Ishikawa (cell line): ENCODE data around the gene CDYL2.

Experiments used
- CEBPB ChIP-seq: IDR thresholded peaks from 2 replicates; pipeline ENCODE4 v1.6.1; 2012
- EGR1 ChIP-seq: IDR thresholded peaks from 2 replicates; pipeline ENCODE4 v1.6.1; 2012
- EP300 ChIP-seq: IDR thresholded peaks from 2 replicates; pipeline ENCODE4 v1.6.1; 2012; ENCODE audit warnings: borderline replicate concordance
- FOXM1 ChIP-seq: IDR thresholded peaks from 2 replicates; pipeline ENCODE4 v1.6.1; 2012; ENCODE audit warnings: low read depth, borderline replicate concordance
- MAX ChIP-seq: IDR thresholded peaks from 2 replicates; pipeline ENCODE4 v1.6.1; 2012
- NFIC ChIP-seq: IDR thresholded peaks from 2 replicates; pipeline ENCODE4 v1.6.1; 2012
- REST ChIP-seq: IDR thresholded peaks from 2 replicates; pipeline ENCODE4 v1.6.1; 2012; ENCODE audit warnings: low read depth, mild to moderate bottlenecking
- TAF1 ChIP-seq: IDR thresholded peaks from 2 replicates; pipeline ENCODE4 v1.6.1; 2012; ENCODE audit warnings: low read depth, mild to moderate bottlenecking
- TCF12 ChIP-seq: IDR thresholded peaks from 2 replicates; pipeline ENCODE4 v1.6.1; 2012; ENCODE audit warnings: low read depth
- TEAD4 ChIP-seq: IDR thresholded peaks from 2 replicates; pipeline ENCODE4 v1.6.1; 2012
- YY1 ChIP-seq: IDR thresholded peaks from 2 replicates; pipeline ENCODE4 v1.6.1; 2012; ENCODE audit warnings: low read depth
- ZBTB7A ChIP-seq: IDR thresholded peaks from 2 replicates; pipeline ENCODE4 v1.6.1; 2012; ENCODE audit warnings: low read depth

- TF ChIP-seq MAX (no peak), CEBPB (no peak), TEAD4 (no peak), EGR1 (no peak), TAF1 (no peak), EP300 (no peak), FOXM1 (no peak), REST (no peak), YY1 (no peak), TCF12 (no peak), NFIC (no peak), ZBTB7A (no peak)
These were observed 140.2 kb downstream of the CDYL2 start for GRCh38 chr16:80664226-80664625.
